K562 (cell line): ENCODE data around the gene GNPAT. TPM values are rescaled to one million over a fixed set of nuclear protein-coding genes. Genes with fewer than 3 reads are reported as not detected.
A peak's percentile ranks its signal among the peaks of the same experiment; 100 is the strongest.

ENCODE experiments used
- ATAC-seq: fragments of 200-7000 bp; cut with Tn5 transposase; 3 replicates; pipeline ENCODE4 v1.9.1; 2020; ENCODE audit warnings: moderate library complexity
- BruUV-seq: library from RNA; stranded (reverse); fragments of 400-500 nt; replicated peaks from 2 replicates; lab custom pipeline; 2021; lab: Mats Ljungman, UMichigan
- CTCF ChIA-PET: fragments of 300-600 bp; formaldehyde crosslinking; extraction: SDS; loops from one replicate; lab custom pipeline; 2021; ENCODE audit warnings: low intra/inter-chr PET ratio; lab: Yijun Ruan, JAX
- POLR2A ChIA-PET: fragments of 300-600, 350-650 bp; sonication (Branson Sonifier 250); formaldehyde crosslinking; extraction: SDS; loops from one replicate; lab custom pipeline; 2021; ENCODE audit warnings: antibody characterized with exemption, inconsistent platforms; lab: Yijun Ruan, JAX
- DNase-seq, 4 experiments: peaks; one replicate each; pipeline versions ENCODE4 v3.0.0 to v3.0.0-alpha.2; 2011 to 2018; ENCODE audit warnings: low spot score in 3 of 4, mixed read lengths in 3 of 4; ENCODE audit errors: extremely low read depth in 1 of 4
- FAIRE-seq: peaks from 2 replicates; lab custom pipeline; 2011; peaks lifted over from hg19 to GRCh38; lab: Jason Lieb, UNC
- H2AFZ ChIP-seq: 2 replicates; pipeline ENCODE4 v1.6.0; 2011; ENCODE audit warnings: low read depth, low read length, control low read depth, inconsistent platforms
- H3K27ac ChIP-seq: fragments of 200-600 bp; 3 replicates; pipeline ENCODE4 v1.8.0; 2011; ENCODE audit warnings: low read depth, mild to moderate bottlenecking, control low read depth, inconsistent platforms, low read length, moderate library complexity, mixed read lengths; ENCODE audit errors: extremely low read depth
- H3K27me3 ChIP-seq, 2 experiments: fragments of 300-600 bp in 1 of 2; 2 replicates in 1 of 2; 3 replicates in 1 of 2; pipeline versions ENCODE4 v1.6.0 to v1.8.0; 2011; ENCODE audit warnings: inconsistent platforms in 2 of 2, low read length in 2 of 2, mild to moderate bottlenecking in 1 of 2, mixed read lengths in 1 of 2, moderate library complexity in 1 of 2; ENCODE audit not compliant: control insufficient read depth in 2 of 2, insufficient read depth in 2 of 2
- H3K36me3 ChIP-seq: fragments of 300-600 bp; 3 replicates; pipeline ENCODE4 v1.8.0; 2011; ENCODE audit warnings: mild to moderate bottlenecking, low read length, inconsistent platforms; ENCODE audit not compliant: control insufficient read depth, insufficient read depth
- H3K4me1 ChIP-seq, 2 experiments: fragments of 200-600 bp in 1 of 2; replicated peaks in 1 of 2; 2 replicates in 1 of 2; 3 replicates in 1 of 2; pipeline versions ENCODE4 v1.5.1 to v1.8.0; 2011; ENCODE audit warnings: inconsistent platforms in 2 of 2, low read length in 2 of 2, mild to moderate bottlenecking in 1 of 2, mixed read lengths in 1 of 2, moderate library complexity in 1 of 2; ENCODE audit not compliant: control insufficient read depth in 2 of 2, insufficient read depth in 2 of 2
- H3K4me2 ChIP-seq: 2 replicates; pipeline ENCODE4 v1.6.1; 2011; ENCODE audit warnings: low read length, control low read depth, inconsistent platforms, mixed read lengths; ENCODE audit not compliant: insufficient read depth
- H3K4me3 ChIP-seq: fragments of 200-600 bp; sonication (generic), shearing (Covaris generic); 2 replicates; pipeline ENCODE4 v1.5.1; 2016; ENCODE audit warnings: control low read depth, inconsistent platforms
- H3K79me2 ChIP-seq: fragments of 200-600 bp; 3 replicates; pipeline ENCODE4 v1.8.0; 2011; ENCODE audit warnings: low read length, inconsistent platforms; ENCODE audit not compliant: control insufficient read depth, insufficient read depth
- H3K9ac ChIP-seq, 2 experiments: 2 replicates each; pipeline versions ENCODE4 v1.6.0 to v1.6.1; 2011; ENCODE audit warnings: low read depth in 2 of 2, low read length in 2 of 2, control low read depth in 1 of 2, inconsistent platforms in 1 of 2, mild to moderate bottlenecking in 1 of 2, mixed read lengths in 1 of 2; ENCODE audit not compliant: insufficient read depth in 1 of 2
- H3K9me1 ChIP-seq: one replicate; pipeline ENCODE4 v1.6.0; 2011; ENCODE audit warnings: inconsistent platforms, mild to moderate bottlenecking, low read length, moderate library complexity; ENCODE audit not compliant: control insufficient read depth, insufficient read depth
- H3K9me3 ChIP-seq: replicated peaks from 2 replicates; pipeline ENCODE4 v1.5.1; 2011; ENCODE audit warnings: low read depth, low read length, inconsistent platforms; ENCODE audit not compliant: control insufficient read depth, insufficient read depth
- H4K20me1 ChIP-seq: replicated peaks from 2 replicates; pipeline ENCODE4 v1.6.1; 2011; ENCODE audit warnings: low read length, inconsistent platforms, mixed read lengths; ENCODE audit not compliant: control insufficient read depth, insufficient read depth
- FOXA3 ChIP-seq, 2 experiments: fragments of 450-650 bp in 1 of 2; sonication (generic) in 1 of 2; formaldehyde crosslinking; IDR thresholded peaks in 1 of 2; conservative IDR thresholded peaks in 1 of 2; 2 replicates each; pipeline versions ENCODE4 v1.4.0 to v1.8.0; 2020 to 2022; ENCODE audit warnings: mild to moderate bottlenecking in 2 of 2, missing genetic modification reagents in 1 of 2
- HMGN3 ChIP-seq: IDR thresholded peaks from 2 replicates; pipeline ENCODE4 v1.6.1; 2011; ENCODE audit warnings: borderline replicate concordance, low read depth, mild to moderate bottlenecking, mixed read lengths, low read length; ENCODE audit not compliant: insufficient read length; ENCODE audit errors: extremely low read depth
- JUND ChIP-seq, 2 experiments: IDR thresholded peaks; 2 replicates in 1 of 2; 3 replicates in 1 of 2; pipeline ENCODE4 v1.6.1; 2011; ENCODE audit warnings: borderline replicate concordance in 2 of 2, low read depth in 2 of 2, low read length in 2 of 2, improper control_type of control experiment in 1 of 2, missing biosample characterization in 1 of 2, missing genetic modification characterization in 1 of 2, missing genetic modification reagents in 1 of 2
- KDM1A ChIP-seq, 2 experiments: fragments of 450-650 bp; IDR thresholded peaks; 2 replicates each; pipeline ENCODE4 v1.6.1; 2016; ENCODE audit warnings: mild to moderate bottlenecking in 2 of 2
- NFE2 ChIP-seq: IDR thresholded peaks from 2 replicates; pipeline ENCODE4 v1.6.1; 2014; ENCODE audit warnings: antibody characterized with exemption, low read depth
- RAD21 ChIP-seq, 2 experiments: fragments of 250-450 bp in 1 of 2; fragments of 450-650 bp in 1 of 2; sonication (Bioruptor Pico) in 1 of 2; formaldehyde crosslinking in 1 of 2; IDR thresholded peaks in 1 of 2; conservative IDR thresholded peaks in 1 of 2; 2 replicates each; pipeline versions ENCODE4 v1.4.0 to v1.8.0; 2020 to 2022; ENCODE audit warnings: mild to moderate bottlenecking in 2 of 2, moderate library complexity in 1 of 2
- RBM15 ChIP-seq: fragments of 200-400 bp; formaldehyde crosslinking; IDR thresholded peaks from 2 replicates; pipeline ENCODE4 v1.6.1; 2018; ENCODE audit warnings: mild to moderate bottlenecking, low read length, moderate library complexity; ENCODE audit not compliant: insufficient read depth
- ZBTB33 ChIP-seq: sonication (generic); formaldehyde crosslinking; IDR thresholded peaks from 2 replicates; pipeline ENCODE4 v1.8.1; 2023; ENCODE audit warnings: mild to moderate bottlenecking, missing genetic modification reagents
- ZNF444 ChIP-seq: fragments of 250-450 bp; sonication (Bioruptor Pico); IDR thresholded peaks from 2 replicates; pipeline ENCODE4 v1.4.0; 2020; ENCODE audit warnings: mild to moderate bottlenecking, moderate library complexity
- WGBS: fragments of 100-300 bp; shearing (Covaris generic); methylation state at CpG from one replicate; pipeline ENCODE4 v1.1.6; 2016; ENCODE audit warnings: low coverage, mixed read lengths; ENCODE audit not compliant: insufficient coverage; ENCODE audit errors: missing lambda C conversion rate; 5-methylcytosine and 5-hydroxymethylcytosine counted together
- in situ Hi-C: fragments of 300-500 bp; cut with MboI; formaldehyde crosslinking; loops from 4 replicates; pipeline ENCODE4 v1.15.0; 2018; ENCODE audit warnings: inconsistent platforms, mixed read lengths
- intact Hi-C: fragments of 100-400 bp; cut with micrococcal nuclease; formaldehyde crosslinking; loops from 2 replicates; pipeline ENCODE4 v1.14.2; 2022
- polyA plus RNA-seq, 8 experiments: library from polyadenylated mRNA; depleted of rRNA in 4 of 8; stranded (reverse) in 5 of 8; unstranded in 3 of 8; fragments of >200 nt; fragmentation: Nextera tagmentation in 2 of 8; fragmentation: Illumina TruSeq in 1 of 8; extraction: Ambion mirVana in 2 of 8; extraction: Trizol in 1 of 8; gene quantifications; 2 replicates each; pipeline versions ENCODE4 v1.2.1 to v1.2.3, GENCODE V29; 2011 to 2014; ENCODE audit warnings: inconsistent platforms in 1 of 8, missing spikeins in 1 of 8
- total RNA-seq, 7 experiments: library from RNA; depleted of rRNA in 6 of 7; stranded (reverse); fragments of >200 nt in 6 of 7; fragmentation: Illumina TruSeq in 2 of 7; extraction: Trizol in 2 of 7; gene quantifications; 2 replicates each; pipeline versions ENCODE4 v1.2.1 to v1.2.3, GENCODE V29; 2011 to 2021; ENCODE audit warnings: low replicate concordance in 1 of 7

GNPAT gene
- total and polyA plus RNA-seq, 9 of the 15 experiments (the other 6 are each of a cell fraction or from before 2014, with no cell fraction given): 32.1 to 68.8 (median 50.7) TPM

DNA sequence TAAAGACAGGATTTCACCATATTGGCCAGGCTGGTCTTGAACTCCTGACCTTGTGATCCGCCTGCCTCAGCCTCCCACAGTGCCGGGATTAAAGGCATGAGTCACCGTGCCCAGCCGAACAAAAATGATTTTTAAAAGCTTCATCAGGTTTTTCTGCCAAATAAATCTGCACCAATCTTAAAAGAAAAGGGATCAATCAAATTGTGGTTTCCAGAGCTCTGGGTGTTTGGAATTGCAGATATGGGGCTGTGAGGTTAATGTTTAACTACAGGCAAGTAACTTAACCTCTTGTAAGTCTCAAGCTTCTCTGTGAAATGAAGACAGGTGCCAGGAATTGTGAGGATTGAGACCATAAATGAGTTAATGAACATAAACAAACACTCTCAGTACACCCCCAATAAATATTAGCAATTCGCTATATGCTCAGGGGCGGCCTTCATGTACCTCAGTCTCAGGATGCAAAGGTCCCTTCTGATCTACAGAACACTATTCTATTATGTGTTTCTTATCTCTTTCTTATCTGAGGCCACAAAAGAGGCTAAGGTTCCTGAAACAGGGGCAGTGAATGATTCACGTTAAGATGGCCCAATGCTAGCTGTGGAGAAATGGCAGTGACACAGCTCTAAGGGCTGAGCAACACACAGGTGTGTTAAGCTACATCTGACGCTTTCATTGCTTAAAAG, 7.1 kb upstream of the GNPAT start:
- BruUV-seq: no TSS peak
- Histone ChIP-seq H3K4me1 (peaks cover 0 to 10% of the 10 kb centered on the region in 2 experiments; a peak in 2 of 5 replicates), H2AFZ (no peak overlapping the region), H3K4me2 (no peak overlapping the region), H4K20me1 (0 out of 2 replicates have a peak, but pooled peaks cover 2% of the 10 kb centered on the region), H3K4me3 (no peak overlapping the region), H3K36me3 (peaks cover 65% of the 10 kb centered on the region), H3K9me1 (no peaks in the 10 kb centered on the region), H3K27ac (no peak overlapping the region; the same call in 2 of the 3 replicates), H3K9me3 (no peaks in the 10 kb centered on the region), H3K27me3 (no peaks in the 10 kb centered on the region), H3K79me2 (peaks cover 3% of the 10 kb centered on the region; the same call in 1 of the 3 replicates), H3K9ac (no peak overlapping the region)
- CTCF ChIA-PET: no interaction called here
- WGBS: 43% methylated on average over 8 of the region's 8 CpGs
- DNase-seq (no peak), FAIRE-seq (no peak), ATAC-seq (peak; percentile 54)
- POLR2A ChIA-PET: interaction anchor here (1.5 kb wide), 1 partner anchor 9 kb away, joined by 3 read pairs; no protein-coding TSS in a partner anchor
- in situ Hi-C loops (no loop called here), intact Hi-C loops (no loop called here)
- TF ChIP-seq HMGN3 (no peak), RAD21 (CRISPR knock-in tag; conservative IDR thresholded peaks at IDR 0.05 in 1 of 2, IDR thresholded peaks at IDR 0.05 in 1 of 2) (no peak), JUND (IDR thresholded peaks at IDR 0.05; ENCODE audit: borderline replicate concordance, low read depth, low read length) (0 out of 2 replicates have a peak, but pooled peaks have one; percentile 9), JUND (tag; IDR thresholded peaks at IDR 0.05; ENCODE audit: borderline replicate concordance, low read depth, low read length) (no peak), RBM15 (no peak), KDM1A (IDR thresholded peaks at IDR 0.05) (peak; percentile 15 to 52; a peak in 2 of 4 replicates), NFE2 (0 out of 2 replicates have a peak, but pooled peaks have one; percentile 10), ZNF444 (CRISPR knock-in tag) (no peak), FOXA3 (CRISPR knock-in tag; conservative IDR thresholded peaks at IDR 0.05 in 1 of 2, IDR thresholded peaks at IDR 0.05 in 1 of 2) (no peak), ZBTB33 (CRISPR knock-in tag) (0 out of 2 replicates have a peak, but pooled peaks have one; percentile 28)
